MM.1S (cell line): ENCODE results near the gene SLC39A1.

Source experiments
- EZH2 ChIP-seq: fragments of 300-600 bp; sonication (generic); optimal IDR thresholded peaks from 2 replicates; pipeline ENCODE3; 2017; ENCODE audit warnings: low read depth, mild to moderate bottlenecking, antibody characterized with exemption, low read length, mixed read lengths
- TF ChIP-seq, protein P1 (sequence below): fragments of 300-600 bp; sonication (generic); IDR thresholded peaks from 2 replicates; pipeline ENCODE4 v1.5.1; 2016; ENCODE audit warnings: antibody characterized with exemption, low read length, mixed read lengths

GRCh38 chr1:153939476-153939875 lies 23.9 kb downstream of the SLC39A1 start:
- TF ChIP-seq, protein P1, sequence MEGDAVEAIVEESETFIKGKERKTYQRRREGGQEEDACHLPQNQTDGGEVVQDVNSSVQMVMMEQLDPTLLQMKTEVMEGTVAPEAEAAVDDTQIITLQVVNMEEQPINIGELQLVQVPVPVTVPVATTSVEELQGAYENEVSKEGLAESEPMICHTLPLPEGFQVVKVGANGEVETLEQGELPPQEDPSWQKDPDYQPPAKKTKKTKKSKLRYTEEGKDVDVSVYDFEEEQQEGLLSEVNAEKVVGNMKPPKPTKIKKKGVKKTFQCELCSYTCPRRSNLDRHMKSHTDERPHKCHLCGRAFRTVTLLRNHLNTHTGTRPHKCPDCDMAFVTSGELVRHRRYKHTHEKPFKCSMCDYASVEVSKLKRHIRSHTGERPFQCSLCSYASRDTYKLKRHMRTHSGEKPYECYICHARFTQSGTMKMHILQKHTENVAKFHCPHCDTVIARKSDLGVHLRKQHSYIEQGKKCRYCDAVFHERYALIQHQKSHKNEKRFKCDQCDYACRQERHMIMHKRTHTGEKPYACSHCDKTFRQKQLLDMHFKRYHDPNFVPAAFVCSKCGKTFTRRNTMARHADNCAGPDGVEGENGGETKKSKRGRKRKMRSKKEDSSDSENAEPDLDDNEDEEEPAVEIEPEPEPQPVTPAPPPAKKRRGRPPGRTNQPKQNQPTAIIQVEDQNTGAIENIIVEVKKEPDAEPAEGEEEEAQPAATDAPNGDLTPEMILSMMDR: no peak
- TF ChIP-seq EZH2: no peak
